Adipocyte (in vitro differentiated cells): ENCODE measurements around the gene TNC.

Experiments used
- DNase-seq: peaks from one replicate; pipeline ENCODE4 v3.0.0-alpha.2; 2015; ENCODE audit warnings: low read depth
- H3K27me3 ChIP-seq: replicated peaks from 2 replicates; pipeline ENCODE4 v1.7.0; 2013; ENCODE audit warnings: mild to moderate bottlenecking, low read length, moderate library complexity; ENCODE audit not compliant: control insufficient read depth, insufficient read depth
- H3K36me3 ChIP-seq: 2 replicates; pipeline ENCODE4 v1.7.0; 2013; ENCODE audit warnings: low read length, mild to moderate bottlenecking, moderate library complexity; ENCODE audit not compliant: control insufficient read depth, insufficient read depth, severe bottlenecking
- H3K4me1 ChIP-seq: 2 replicates; pipeline ENCODE4 v1.7.0; 2013; ENCODE audit warnings: mild to moderate bottlenecking, low read length, moderate library complexity; ENCODE audit not compliant: control insufficient read depth, insufficient read depth
- H3K4me3 ChIP-seq: 2 replicates; pipeline ENCODE4 v1.7.0; 2013; ENCODE audit warnings: mild to moderate bottlenecking, low read length, moderate library complexity
- H3K9ac ChIP-seq: 2 replicates; pipeline ENCODE4 v1.7.0; 2013; ENCODE audit warnings: mild to moderate bottlenecking, low read length, moderate library complexity
- H3K9me3 ChIP-seq: 2 replicates; pipeline ENCODE4 v1.7.0; 2013; ENCODE audit warnings: mild to moderate bottlenecking, low read length, moderate library complexity; ENCODE audit not compliant: control insufficient read depth

The TNC gene

GRCh38 chr9:115115117-115115880, 2.7 kb downstream of the TNC start:
- Histone ChIP-seq H3K9me3 (no peaks in the 10 kb centered on the region), H3K4me3 (peak overlapping the region; percentile 85), H3K9ac (peak overlapping the region; percentile 88), H3K27me3 (no peaks in the 10 kb centered on the region), H3K4me1 (peaks cover 31% of the 10 kb centered on the region), H3K36me3 (peaks cover 31% of the 10 kb centered on the region)
- peak; percentile 51 for DNase-seq

- DNase-seq = no peak
- H3K27me3 ChIP-seq = no peaks in the 10 kb centered on the region
- H3K4me3 ChIP-seq = peak overlapping the region; percentile 85
- H3K9me3 ChIP-seq = no peaks in the 10 kb centered on the region
- peaks cover 31% of the 10 kb centered on the region for H3K36me3 ChIP-seq
- H3K4me1 ChIP-seq = peaks cover 36% of the 10 kb centered on the region
- peak overlapping the region; percentile 88 for H3K9ac ChIP-seq
These were observed 3.4 kb downstream of the TNC start for GRCh38 chr9:115114546-115114945.

DNA sequence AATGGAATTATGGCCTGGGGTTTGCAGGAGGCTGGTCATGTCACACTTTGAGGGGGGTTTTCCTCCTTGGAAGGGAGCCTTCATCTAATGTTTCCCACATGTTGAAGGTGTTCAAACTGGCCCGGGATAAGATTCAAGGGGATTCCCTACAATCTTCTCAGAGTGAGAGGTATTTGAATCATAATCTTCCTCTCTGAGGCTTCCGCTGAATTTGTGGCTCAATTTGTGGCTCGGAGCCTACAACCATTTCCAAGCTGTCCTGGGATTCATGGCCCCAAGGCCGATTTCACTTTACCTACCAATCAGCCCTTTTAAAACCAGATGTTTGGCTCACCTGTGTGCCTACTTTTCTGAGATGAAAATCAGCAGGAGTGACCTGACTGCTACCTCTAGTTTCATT, 3.9 kb downstream of the TNC start:
- peak overlapping the region; percentile 88 for H3K9ac ChIP-seq
- H3K36me3 ChIP-seq = peaks cover 31% of the 10 kb centered on the region
- peak overlapping the region; percentile 85 for H3K4me3 ChIP-seq
- no peaks in the 10 kb centered on the region for H3K9me3 ChIP-seq
- DNase-seq = no peak
- no peaks in the 10 kb centered on the region for H3K27me3 ChIP-seq
- H3K4me1 ChIP-seq = peaks cover 37% of the 10 kb centered on the region

- H3K9ac ChIP-seq = no peak overlapping the region
- no peak for DNase-seq
- peaks cover 45% of the 10 kb centered on the region for H3K4me1 ChIP-seq
- H3K9me3 ChIP-seq = no peaks in the 10 kb centered on the region
- H3K4me3 ChIP-seq = no peak overlapping the region
- peaks cover 43% of the 10 kb centered on the region for H3K36me3 ChIP-seq
- no peaks in the 10 kb centered on the region for H3K27me3 ChIP-seq
These were observed 6.1 kb downstream of the TNC start for GRCh38 chr9:115111874-115112273.

DNA sequence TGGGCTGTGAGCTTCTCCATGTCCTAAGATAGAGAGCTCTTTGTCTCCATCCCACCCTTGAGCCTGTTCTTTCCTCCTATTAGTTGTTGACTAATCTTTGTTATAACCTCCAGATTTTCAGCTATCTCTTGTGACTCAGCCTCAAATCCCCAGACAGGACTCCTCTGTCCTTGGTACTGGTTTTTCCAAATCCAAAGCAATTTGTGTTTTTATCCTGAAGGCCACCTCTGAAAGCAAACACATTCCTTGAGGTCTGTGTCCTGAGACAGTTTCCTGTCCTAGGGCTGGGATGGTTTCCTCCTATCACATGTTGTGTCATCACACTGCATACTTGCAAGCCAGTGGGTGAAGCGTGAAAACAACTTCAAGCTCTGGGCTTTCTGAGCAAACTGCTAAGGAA, 8.5 kb downstream of the TNC start:
- Histone ChIP-seq H3K27me3 (no peaks in the 10 kb centered on the region), H3K9ac (no peak overlapping the region), H3K9me3 (no peaks in the 10 kb centered on the region), H3K4me1 (peaks cover 54% of the 10 kb centered on the region), H3K36me3 (peaks cover 33% of the 10 kb centered on the region), H3K4me3 (no peak overlapping the region)
- peak; percentile 59 for DNase-seq

DNA sequence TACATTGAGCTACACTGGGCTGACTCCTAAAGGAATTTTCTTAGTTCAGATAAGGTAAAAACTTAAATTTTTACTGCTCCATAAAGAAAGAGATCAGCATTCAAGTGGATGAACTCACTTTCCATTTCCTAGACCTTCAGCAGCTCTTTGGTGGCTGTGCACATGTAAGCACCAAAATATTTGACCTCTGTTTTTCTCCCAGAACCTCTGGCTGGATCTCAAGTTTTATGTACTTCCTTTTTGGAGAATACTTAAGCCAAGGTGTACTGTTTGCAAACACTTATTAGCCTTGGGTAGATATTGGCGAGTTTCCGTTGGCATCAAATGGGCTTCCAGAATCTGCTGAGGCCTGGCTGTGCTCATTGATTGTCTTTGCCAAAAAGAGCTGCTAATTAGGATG, 10.3 kb downstream of the TNC start:
- H3K27me3 ChIP-seq = no peaks in the 10 kb centered on the region
- no peak for DNase-seq
- H3K4me3 ChIP-seq = no peak overlapping the region
- peaks cover 63% of the 10 kb centered on the region for H3K4me1 ChIP-seq
- peaks cover 21% of the 10 kb centered on the region for H3K36me3 ChIP-seq
- no peaks in the 10 kb centered on the region for H3K9me3 ChIP-seq
- H3K9ac ChIP-seq = no peak overlapping the region

DNA sequence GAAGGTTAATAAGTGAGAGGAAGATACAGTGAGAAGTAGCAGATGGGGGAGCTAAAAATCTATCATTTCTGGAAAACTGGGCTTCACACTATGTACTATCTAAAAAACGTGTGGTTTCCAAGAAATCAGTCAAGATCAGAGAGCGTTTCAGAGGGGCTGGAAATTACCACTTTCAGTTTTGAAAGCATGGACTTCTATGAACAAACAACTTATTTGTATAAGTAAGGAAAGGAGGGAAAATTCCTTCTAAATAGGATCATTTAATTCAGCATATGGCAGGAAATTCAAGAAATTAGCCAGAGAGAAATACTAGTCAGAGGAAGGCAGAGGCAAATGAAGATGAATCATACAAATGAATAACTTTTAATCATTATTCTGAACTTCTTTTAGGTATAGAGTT, 11.3 kb downstream of the TNC start:
- Histone ChIP-seq H3K36me3 (peaks cover 22% of the 10 kb centered on the region), H3K9me3 (no peaks in the 10 kb centered on the region), H3K27me3 (no peaks in the 10 kb centered on the region), H3K4me1 (peaks cover 63% of the 10 kb centered on the region), H3K4me3 (peak overlapping the region; percentile 7), H3K9ac (peak overlapping the region; percentile 29)
- peak; percentile 23 for DNase-seq

DNA sequence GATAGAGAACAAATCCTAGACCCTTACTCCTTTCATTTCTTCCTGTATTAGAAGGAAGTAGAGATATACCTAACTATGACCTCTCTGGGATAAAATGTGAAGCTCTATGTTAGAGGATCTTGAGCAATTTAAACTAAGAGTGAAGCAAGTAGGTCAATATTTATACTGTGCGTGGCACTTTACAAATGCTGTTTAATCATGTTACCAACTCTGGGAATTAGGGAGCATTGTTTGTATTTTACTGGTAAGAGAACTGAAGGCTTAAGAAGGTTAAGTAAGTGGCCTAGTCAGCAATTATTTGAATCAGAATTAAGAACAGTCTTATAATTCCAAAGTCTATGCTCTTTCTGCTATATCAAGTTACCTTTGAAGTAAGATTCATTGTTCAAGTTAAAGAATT, 12.0 kb downstream of the TNC start:
- no peaks in the 10 kb centered on the region for H3K27me3 ChIP-seq
- DNase-seq = no peak
- no peaks in the 10 kb centered on the region for H3K9me3 ChIP-seq
- H3K4me1 ChIP-seq = peaks cover 63% of the 10 kb centered on the region
- peak overlapping the region; percentile 29 for H3K9ac ChIP-seq
- H3K36me3 ChIP-seq = peaks cover 22% of the 10 kb centered on the region
- no peak overlapping the region for H3K4me3 ChIP-seq

- Histone ChIP-seq H3K4me1 (peaks cover 64% of the 10 kb centered on the region), H3K9ac (peak overlapping the region; percentile 38), H3K9me3 (no peaks in the 10 kb centered on the region), H3K4me3 (peak overlapping the region; percentile 11), H3K27me3 (no peaks in the 10 kb centered on the region), H3K36me3 (peaks cover 22% of the 10 kb centered on the region)
- peak; percentile 64 for DNase-seq
These were observed 13.0 kb downstream of the TNC start for GRCh38 chr9:115104908-115105307.

- Histone ChIP-seq H3K4me1 (peaks cover 64% of the 10 kb centered on the region), H3K9ac (peak overlapping the region; percentile 38), H3K36me3 (peaks cover 21% of the 10 kb centered on the region), H3K9me3 (no peaks in the 10 kb centered on the region), H3K4me3 (peak overlapping the region; percentile 7), H3K27me3 (no peaks in the 10 kb centered on the region)
- DNase-seq = no peak
These were observed 14.0 kb downstream of the TNC start for GRCh38 chr9:115103746-115104477.

DNA sequence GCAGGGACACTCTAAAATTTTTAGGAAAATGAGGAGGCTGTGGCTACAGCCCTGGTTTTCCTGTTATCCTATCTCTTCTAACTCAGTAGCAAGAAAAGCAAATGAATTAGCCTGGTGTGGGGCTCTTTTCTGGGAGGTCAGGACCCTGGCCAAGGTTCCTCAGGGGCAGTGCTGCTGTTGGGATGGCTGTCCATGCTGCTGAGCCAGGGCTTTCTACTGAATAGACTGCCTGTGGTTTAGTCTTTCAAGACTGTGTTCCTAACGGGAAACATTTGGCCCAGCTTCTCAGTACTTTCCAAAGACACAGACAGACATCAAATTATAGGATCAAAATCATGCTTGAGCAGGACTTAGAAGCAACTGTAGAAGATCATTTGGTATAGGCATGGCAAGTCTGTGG, 18.1 kb downstream of the TNC start:
- Histone ChIP-seq H3K9ac (peak overlapping the region; percentile 3), H3K4me3 (no peak overlapping the region), H3K4me1 (peaks cover 49% of the 10 kb centered on the region), H3K9me3 (no peaks in the 10 kb centered on the region), H3K27me3 (no peaks in the 10 kb centered on the region), H3K36me3 (peaks cover 16% of the 10 kb centered on the region)
- DNase-seq = no peak
